OCI-LY7 (cell line): Measurements from ENCODE around the gene CCDC57. TPM values are rescaled to one million over a fixed set of nuclear protein-coding genes. Genes with fewer than 3 reads are reported as not detected.

Experiments used
- BruUV-seq: library from RNA; stranded (reverse); fragments of 400-500 nt; replicated peaks from 2 replicates; lab custom pipeline; 2021; lab: Mats Ljungman, UMichigan
- CTCF ChIA-PET: fragments of 300-600 bp; sonication (Branson Sonifier 250); formaldehyde crosslinking; loops from one replicate; lab custom pipeline; 2022; ENCODE audit warnings: antibody characterized with exemption; ENCODE audit not compliant: unreplicated experiment; lab: Charles Lee
- POLR2A ChIA-PET: fragments of 300-600 bp; sonication (Branson Sonifier 250); formaldehyde crosslinking; loops from one replicate; lab custom pipeline; 2022; ENCODE audit warnings: antibody characterized with exemption; lab: Charles Lee
- DNase-seq: peaks from one replicate; pipeline ENCODE4 v3.0.0-alpha.2; 2015; ENCODE audit warnings: low spot score
- H2AFZ ChIP-seq: fragments of 200-600 bp; sonication (generic), shearing (Covaris generic); 2 replicates; pipeline ENCODE4 v1.6.1; 2014; ENCODE audit warnings: mild to moderate bottlenecking, antibody characterized with exemption, low read length, moderate library complexity
- H3K27ac ChIP-seq: fragments of 200-600 bp; sonication (generic); 2 replicates; pipeline ENCODE4 v1.5.1; 2014; ENCODE audit warnings: mixed run types, low read depth, mild to moderate bottlenecking, moderate library complexity, low read length, inconsistent platforms; ENCODE audit not compliant: poor library complexity, severe bottlenecking
- H3K36me3 ChIP-seq: fragments of 200-600 bp; sonication (generic); 2 replicates; pipeline ENCODE4 v1.6.1; 2014; ENCODE audit warnings: mild to moderate bottlenecking, antibody characterized with exemption, low read length, moderate library complexity, mixed read lengths; ENCODE audit not compliant: insufficient read depth
- H3K4me1 ChIP-seq: fragments of 200-600 bp; sonication (generic); 2 replicates; pipeline ENCODE4 v1.5.1; 2014; ENCODE audit warnings: mild to moderate bottlenecking, low read length; ENCODE audit not compliant: insufficient read depth, poor library complexity, severe bottlenecking
- H3K4me2 ChIP-seq: fragments of 200-600 bp; sonication (generic); 2 replicates; pipeline ENCODE4 v1.6.1; 2014; ENCODE audit warnings: mild to moderate bottlenecking, low read length
- H3K4me3 ChIP-seq: fragments of 200-600 bp; sonication (generic); 2 replicates; pipeline ENCODE4 v1.5.1; 2014; ENCODE audit warnings: mild to moderate bottlenecking, low read depth, low read length; ENCODE audit not compliant: poor library complexity, severe bottlenecking
- H3K79me2 ChIP-seq: fragments of 200-600 bp; sonication (generic); 2 replicates; pipeline ENCODE4 v1.6.1; 2016; ENCODE audit warnings: low read depth, mild to moderate bottlenecking, low read length, moderate library complexity, mixed read lengths; ENCODE audit not compliant: insufficient read depth
- H3K9me2 ChIP-seq: fragments of 200-600 bp; sonication (generic); 2 replicates; pipeline ENCODE4 v1.6.1; 2016; ENCODE audit warnings: mild to moderate bottlenecking, low read length, mixed read lengths; ENCODE audit not compliant: insufficient read depth
- H3K9me3 ChIP-seq: fragments of 200-600 bp; sonication (generic); 2 replicates; pipeline ENCODE4 v1.6.1; 2014; ENCODE audit warnings: mild to moderate bottlenecking, mixed run types, low read length, mixed read lengths
- H4K20me1 ChIP-seq: fragments of 200-600 bp; sonication (generic); 2 replicates; pipeline ENCODE4 v1.6.1; 2014; ENCODE audit warnings: mild to moderate bottlenecking, antibody characterized with exemption, low read length, moderate library complexity, mixed read lengths; ENCODE audit not compliant: insufficient read depth
- CTCF ChIP-seq: fragments of 200-600 bp; sonication (generic); conservative IDR thresholded peaks from 2 replicates; pipeline ENCODE4 v1.5.1; 2014; ENCODE audit warnings: mild to moderate bottlenecking, antibody characterized with exemption, low read length, moderate library complexity, mixed read lengths
- EZH2phosphoT487 ChIP-seq: fragments of 200-600 bp; sonication (generic); IDR thresholded peaks from 2 replicates; pipeline ENCODE4 v1.6.1; 2018; ENCODE audit warnings: low read depth, borderline replicate concordance, mild to moderate bottlenecking, mixed run types, antibody characterized with exemption, low read length, moderate library complexity, mixed read lengths
- intact Hi-C: fragments of 100-400 bp; cut with micrococcal nuclease; formaldehyde crosslinking; loops from one replicate; pipeline ENCODE4 v1.10.0; 2022; ENCODE audit not compliant: unreplicated experiment
- total RNA-seq, 2 experiments: library from RNA; depleted of rRNA in 1 of 2; stranded (reverse); fragments of >200 nt in 1 of 2; shearing (Covaris generic) in 1 of 2; gene quantifications; 2 replicates each; pipeline ENCODE4 v1.2.3, GENCODE V29; 2014 to 2022

Gene CCDC57
- total RNA-seq, 2 experiments from 2014 or later = 34.5 to 58.7 TPM

DNA sequence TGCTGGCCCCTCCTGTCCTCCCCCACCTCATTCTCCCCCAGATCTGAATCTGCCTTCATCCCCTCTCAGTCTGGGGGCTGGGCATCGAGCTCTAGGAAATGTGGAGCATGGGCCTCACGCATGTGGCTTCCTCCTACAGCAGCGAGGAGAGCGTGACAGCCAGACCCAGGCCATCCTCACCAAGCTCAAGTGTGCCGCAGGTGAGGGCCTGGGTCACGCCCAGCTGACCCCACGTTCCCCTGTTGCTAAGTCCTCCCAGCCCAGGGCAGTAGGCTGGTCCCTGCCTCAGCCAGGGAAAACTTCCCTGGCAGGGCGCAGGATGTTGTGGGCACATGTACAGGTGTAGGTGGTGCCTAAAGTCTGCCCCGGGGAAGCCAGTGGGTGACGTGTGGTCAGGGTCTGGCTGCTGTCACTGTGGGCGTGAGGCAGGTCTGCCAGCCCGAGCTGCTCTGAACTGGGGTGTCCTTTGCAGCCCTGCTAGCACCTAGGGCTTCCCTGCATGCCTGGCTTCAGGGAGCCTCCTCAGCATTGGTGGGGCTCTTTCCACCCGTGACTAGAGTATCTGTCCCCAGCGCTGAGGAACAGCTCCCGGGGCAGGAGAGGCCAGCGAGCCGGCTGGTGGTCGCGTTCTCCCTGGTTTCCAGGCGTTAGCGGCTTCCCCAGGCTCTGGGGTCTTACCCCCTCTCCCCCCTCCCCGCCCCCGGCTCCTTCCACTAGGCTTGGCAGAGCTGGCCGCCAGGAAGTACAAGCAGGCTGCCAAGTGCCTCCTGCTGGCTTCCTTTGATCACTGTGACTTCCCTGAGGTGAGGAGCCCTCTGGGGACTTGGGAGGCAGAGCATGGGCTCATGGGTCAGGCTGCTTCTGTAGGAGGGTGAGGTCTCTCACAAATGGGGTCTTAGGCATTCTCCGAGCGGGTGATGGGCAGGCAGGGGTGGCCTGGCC, 157.3 kb downstream of the CCDC57 start:
- POLR2A ChIA-PET = no interaction called here
- BruUV-seq = no TSS peak
- DNase-seq = no peak
- Histone ChIP-seq H3K9me3 (no peaks in the 10 kb centered on the region), H3K9me2 (no peaks in the 10 kb centered on the region), H2AFZ (no peak overlapping the region), H4K20me1 (no peaks in the 10 kb centered on the region), H3K4me2 (no peak overlapping the region), H3K4me3 (no peak overlapping the region), H3K27ac (no peak overlapping the region), H3K4me1 (peaks cover 17% of the 10 kb centered on the region), H3K79me2 (peaks cover 8% of the 10 kb centered on the region; the same call in 1 of the 2 replicates), H3K36me3 (peaks cover 70% of the 10 kb centered on the region)
- TF ChIP-seq CTCF (no peak), EZH2phosphoT487 (no peak)
- CTCF ChIA-PET = no interaction called here
- intact Hi-C loops = no loop called here

DNA sequence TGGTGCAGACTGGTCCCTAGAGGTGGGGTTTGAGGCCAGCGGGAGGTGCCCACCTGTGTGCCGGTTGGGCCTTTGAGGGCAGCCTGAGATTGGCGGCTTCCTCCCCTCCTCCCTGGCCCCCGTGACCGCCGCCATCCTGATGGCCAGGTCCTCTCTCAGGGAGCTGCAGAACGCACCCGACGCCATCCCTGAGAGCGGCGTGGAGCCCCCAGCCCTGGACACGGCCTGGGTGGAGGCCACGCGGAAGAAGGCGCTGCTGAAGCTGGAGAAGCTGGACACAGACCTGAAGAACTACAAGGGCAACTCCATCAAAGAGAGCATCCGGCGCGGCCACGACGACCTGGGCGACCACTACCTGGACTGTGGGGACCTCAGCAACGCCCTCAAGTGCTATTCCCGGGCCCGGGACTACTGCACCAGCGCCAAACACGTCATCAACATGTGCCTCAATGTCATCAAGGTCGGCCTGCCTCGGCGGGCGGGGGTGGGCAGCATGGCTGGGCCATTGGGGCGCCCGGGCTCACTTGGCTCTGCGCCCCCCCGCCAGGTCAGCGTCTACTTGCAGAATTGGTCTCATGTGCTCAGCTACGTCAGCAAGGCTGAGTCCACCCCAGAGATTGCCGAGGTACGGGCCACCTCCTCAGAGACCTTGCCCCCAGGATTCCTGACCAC, 158.2 kb downstream of the CCDC57 start:
- BruUV-seq = no TSS peak
- Histone ChIP-seq H2AFZ (no peak overlapping the region), H3K4me1 (peaks cover 21% of the 10 kb centered on the region), H3K9me3 (no peaks in the 10 kb centered on the region), H3K4me2 (no peak overlapping the region), H3K79me2 (peaks cover 8% of the 10 kb centered on the region; the same call in 1 of the 2 replicates), H3K9me2 (no peaks in the 10 kb centered on the region), H3K36me3 (peaks cover 62% of the 10 kb centered on the region), H4K20me1 (no peaks in the 10 kb centered on the region), H3K27ac (no peak overlapping the region), H3K4me3 (no peak overlapping the region)
- TF ChIP-seq CTCF (no peak), EZH2phosphoT487 (no peak)
- CTCF ChIA-PET = no interaction called here
- DNase-seq = no peak
- intact Hi-C loops = no loop called here
- POLR2A ChIA-PET = interaction anchor here (0.6 to 0.9 kb wide), 2 partner anchors 17 to 400 kb away, joined by 3 to 4 read pairs; partner anchors contain the start of gene DCXR
